DOHH2 (cell line): ENCODE data around the gene CACNA2D3.

Source experiments
- EZH2phosphoT487 ChIP-seq: fragments of 200-600 bp; sonication (generic); IDR thresholded peaks from 2 replicates; pipeline ENCODE4 v1.6.1; 2017; ENCODE audit warnings: borderline replicate concordance, mild to moderate bottlenecking, antibody characterized with exemption, low read length, moderate library complexity, mixed read lengths
- TF ChIP-seq, protein P1 (sequence below): fragments of 200-600 bp; sonication (generic); IDR thresholded peaks from one replicate; pipeline ENCODE4 v1.5.1; 2014; ENCODE audit warnings: antibody characterized with exemption, mild to moderate bottlenecking, low read depth, low read length; ENCODE audit not compliant: poor library complexity, severe bottlenecking

- TF ChIP-seq, protein P1, sequence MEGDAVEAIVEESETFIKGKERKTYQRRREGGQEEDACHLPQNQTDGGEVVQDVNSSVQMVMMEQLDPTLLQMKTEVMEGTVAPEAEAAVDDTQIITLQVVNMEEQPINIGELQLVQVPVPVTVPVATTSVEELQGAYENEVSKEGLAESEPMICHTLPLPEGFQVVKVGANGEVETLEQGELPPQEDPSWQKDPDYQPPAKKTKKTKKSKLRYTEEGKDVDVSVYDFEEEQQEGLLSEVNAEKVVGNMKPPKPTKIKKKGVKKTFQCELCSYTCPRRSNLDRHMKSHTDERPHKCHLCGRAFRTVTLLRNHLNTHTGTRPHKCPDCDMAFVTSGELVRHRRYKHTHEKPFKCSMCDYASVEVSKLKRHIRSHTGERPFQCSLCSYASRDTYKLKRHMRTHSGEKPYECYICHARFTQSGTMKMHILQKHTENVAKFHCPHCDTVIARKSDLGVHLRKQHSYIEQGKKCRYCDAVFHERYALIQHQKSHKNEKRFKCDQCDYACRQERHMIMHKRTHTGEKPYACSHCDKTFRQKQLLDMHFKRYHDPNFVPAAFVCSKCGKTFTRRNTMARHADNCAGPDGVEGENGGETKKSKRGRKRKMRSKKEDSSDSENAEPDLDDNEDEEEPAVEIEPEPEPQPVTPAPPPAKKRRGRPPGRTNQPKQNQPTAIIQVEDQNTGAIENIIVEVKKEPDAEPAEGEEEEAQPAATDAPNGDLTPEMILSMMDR, result no peak
- no peak for TF ChIP-seq EZH2phosphoT487
Observed at GRCh38 chr3:54967731-54968161, 845.4 kb downstream of the CACNA2D3 start.
